ENCODE measurements around the gene NTSR2. TPM values are rescaled to one million over a fixed set of nuclear protein-coding genes. Genes with fewer than 3 reads are reported as not detected.

NTSR2 gene
- total RNA-seq, 1 experiment from 2014 or later, result not detected

- no peak for TF ChIP-seq ATF6 (CRISPR knock-in tag; IDR thresholded peaks at IDR 0.05)
Observed at GRCh38 chr2:11640132-11640531, 29.9 kb downstream of the NTSR2 start (continued).

- H3K4me1 Mint-ChIP-seq, result no peaks in the 10 kb centered on the region
- H3K27ac Mint-ChIP-seq, result no peak overlapping the region
- ChIA-PET POLR2A (no interaction called here), CTCF (no interaction called here)
- DNase-seq (ENCODE audit: low spot score) (no peak), ATAC-seq (no peak)
- H3K36me3 Mint-ChIP-seq, result peaks cover 52% of the 10 kb centered on the region
- TF ChIP-seq SMAD4 (CRISPR knock-in tag; IDR thresholded peaks at IDR 0.05), result no peak
- no peak for TF ChIP-seq CREB1 (CRISPR knock-in tag; IDR thresholded peaks at IDR 0.05)
- no peak for TF ChIP-seq AR (CRISPR knock-in tag; IDR thresholded peaks at IDR 0.05)
- TF ChIP-seq NFATC4 (CRISPR knock-in tag; IDR thresholded peaks at IDR 0.05), result no peak
- no peak for TF ChIP-seq ZNF138 (CRISPR knock-in tag; conservative IDR thresholded peaks at IDR 0.05)
- no peak for TF ChIP-seq ATF1 (CRISPR knock-in tag; IDR thresholded peaks at IDR 0.05)
- TF ChIP-seq AFF4 (CRISPR knock-in tag; IDR thresholded peaks at IDR 0.05; ENCODE audit: borderline replicate concordance), result no peak
- TF ChIP-seq ZNF121 (CRISPR knock-in tag; IDR thresholded peaks at IDR 0.05), result no peak
- TF ChIP-seq ESRRA (CRISPR knock-in tag; IDR thresholded peaks at IDR 0.05; ENCODE audit: borderline replicate concordance), result no peak
- TF ChIP-seq ELF4 (CRISPR knock-in tag; IDR thresholded peaks at IDR 0.05; ENCODE audit: low read depth), result no peak
- TF ChIP-seq CBFB (CRISPR knock-in tag; IDR thresholded peaks at IDR 0.05; ENCODE audit: low read depth), result no peak
- TF ChIP-seq E2F1 (CRISPR knock-in tag; IDR thresholded peaks at IDR 0.05), result no peak
- TF ChIP-seq EMX1 (CRISPR knock-in tag; IDR thresholded peaks at IDR 0.05), result no peak
- TF ChIP-seq USF2 (CRISPR knock-in tag; IDR thresholded peaks at IDR 0.05), result no peak
- TF ChIP-seq PREB (CRISPR knock-in tag; IDR thresholded peaks at IDR 0.05; ENCODE audit: borderline replicate concordance), result no peak
- TF ChIP-seq NFE2L1 (CRISPR knock-in tag; IDR thresholded peaks at IDR 0.05), result no peak
- TF ChIP-seq NR1H2 (CRISPR knock-in tag; IDR thresholded peaks at IDR 0.05), result no peak
- no peak for TF ChIP-seq ZNF263 (CRISPR knock-in tag; IDR thresholded peaks at IDR 0.05; ENCODE audit: low read depth)
- no peak for TF ChIP-seq CREM (CRISPR knock-in tag; IDR thresholded peaks at IDR 0.05)
- no peak overlapping the region for H3K4me3 Mint-ChIP-seq
- no peaks in the 10 kb centered on the region for H3K9me3 Mint-ChIP-seq
- no peaks in the 10 kb centered on the region for H3K27me3 Mint-ChIP-seq (ENCODE audit: low read depth)
Observed at GRCh38 chr2:11639503-11639902, 30.5 kb downstream of the NTSR2 start.

Data from WTC11 (cell line).